Measurements from ENCODE around the gene ZGPAT.
"Not testable (repeated sequence)": the region's sequence is repeated elsewhere in the genome, so short reads cannot be mapped to it uniquely, and the experiment has no call there.

Gene ZGPAT

GRCh38 chr20:63711085-63711645, 3.3 kb downstream of the ZGPAT start:
- no peak overlapping the region for H3K4me3 ChIP-seq (ENCODE audit: low read length)
- H3K27me3 ChIP-seq (ENCODE audit: control insufficient read depth, insufficient read depth, low read length), result no peaks in the 10 kb centered on the region
- H3K9ac ChIP-seq (ENCODE audit: low read length), result no peak overlapping the region
- no peak overlapping the region for H3K27ac ChIP-seq (ENCODE audit: low read length)
- H3K4me1 ChIP-seq (ENCODE audit: control insufficient read depth, low read depth, low read length), result peaks cover 3% of the 10 kb centered on the region
- H3K9me3 ChIP-seq (ENCODE audit: control insufficient read depth, low read depth, low read length), result no peaks in the 10 kb centered on the region
- peaks cover 36% of the 10 kb centered on the region for H3K36me3 ChIP-seq (ENCODE audit: control insufficient read depth, low read depth, low read length)

- no peaks in the 10 kb centered on the region for H3K27me3 ChIP-seq (ENCODE audit: control insufficient read depth, insufficient read depth, low read length)
- H3K27ac ChIP-seq (ENCODE audit: low read length), result no peak overlapping the region
- peaks cover 30% of the 10 kb centered on the region for H3K36me3 ChIP-seq (ENCODE audit: control insufficient read depth, low read depth, low read length)
- H3K9me3 ChIP-seq (ENCODE audit: control insufficient read depth, low read depth, low read length), result no peaks in the 10 kb centered on the region
- H3K4me1 ChIP-seq (ENCODE audit: control insufficient read depth, low read depth, low read length), result no peaks in the 10 kb centered on the region
- no peak overlapping the region for H3K4me3 ChIP-seq (ENCODE audit: low read length)
- no peak overlapping the region for H3K9ac ChIP-seq (ENCODE audit: low read length)
These were observed 4.4 kb downstream of the ZGPAT start for GRCh38 chr20:63712191-63712590.

- Histone ChIP-seq H3K9me3 (ENCODE audit: control insufficient read depth, low read depth, low read length) (no peaks in the 10 kb centered on the region), H3K4me1 (ENCODE audit: control insufficient read depth, low read depth, low read length) (no peaks in the 10 kb centered on the region), H3K27ac (ENCODE audit: low read length) (no peak overlapping the region), H3K36me3 (ENCODE audit: control insufficient read depth, low read depth, low read length) (peaks cover 28% of the 10 kb centered on the region), H3K27me3 (ENCODE audit: control insufficient read depth, insufficient read depth, low read length) (no peaks in the 10 kb centered on the region), H3K9ac (ENCODE audit: low read length) (no peak overlapping the region), H3K4me3 (ENCODE audit: low read length) (no peak overlapping the region)
These were observed 7.0 kb downstream of the ZGPAT start for GRCh38 chr20:63714858-63715257.

GRCh38 chr20:63718996-63719395, 11.2 kb downstream of the ZGPAT start:
- Histone ChIP-seq H3K36me3 (ENCODE audit: control insufficient read depth, low read depth, low read length) (peaks cover 17% of the 10 kb centered on the region), H3K27me3 (ENCODE audit: control insufficient read depth, insufficient read depth, low read length) (no peaks in the 10 kb centered on the region), H3K4me3 (ENCODE audit: low read length) (no peak overlapping the region), H3K9me3 (ENCODE audit: control insufficient read depth, low read depth, low read length) (no peaks in the 10 kb centered on the region), H3K27ac (ENCODE audit: low read length) (no peak overlapping the region), H3K4me1 (ENCODE audit: control insufficient read depth, low read depth, low read length) (no peaks in the 10 kb centered on the region), H3K9ac (ENCODE audit: low read length) (no peak overlapping the region)

DNA sequence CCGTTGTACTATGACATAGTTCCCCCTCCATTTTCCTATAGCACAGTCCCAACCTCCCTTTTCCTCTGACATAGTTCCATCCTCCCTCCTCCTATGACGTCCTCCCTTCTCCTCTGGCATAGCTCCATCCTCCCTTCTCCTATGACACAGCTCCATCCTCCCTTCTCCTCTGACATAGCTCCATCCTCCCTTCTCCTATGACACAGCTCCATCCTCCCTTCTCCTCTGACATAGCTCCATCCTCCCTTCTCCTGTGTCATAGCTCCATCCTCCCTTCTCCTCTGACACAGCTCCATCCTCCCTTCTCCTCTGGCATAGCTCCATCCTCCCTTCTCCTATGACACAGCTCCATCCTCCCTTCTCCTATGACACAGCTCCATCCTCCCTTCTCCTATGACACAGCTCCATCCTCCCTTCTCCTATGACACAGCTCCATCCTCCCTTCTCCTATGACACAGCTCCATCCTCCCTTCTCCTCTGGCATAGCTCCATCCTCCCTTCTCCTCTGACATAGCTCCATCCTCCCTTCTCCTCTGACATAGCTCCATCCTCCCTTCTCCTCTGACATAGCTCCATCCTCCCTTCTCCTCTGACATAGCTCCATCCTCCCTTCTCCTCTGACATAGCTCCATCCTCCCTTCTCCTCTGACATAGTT, 15.3 kb downstream of the ZGPAT start:
- H3K4me1 ChIP-seq (ENCODE audit: control insufficient read depth, low read depth, low read length); H3K27ac ChIP-seq (ENCODE audit: low read length); H3K27me3 ChIP-seq (ENCODE audit: control insufficient read depth, insufficient read depth, low read length); H3K4me3 ChIP-seq (ENCODE audit: low read length); H3K36me3 ChIP-seq (ENCODE audit: control insufficient read depth, low read depth, low read length); H3K9ac ChIP-seq (ENCODE audit: low read length); H3K9me3 ChIP-seq (ENCODE audit: control insufficient read depth, low read depth, low read length): not testable (repeated sequence)

DNA sequence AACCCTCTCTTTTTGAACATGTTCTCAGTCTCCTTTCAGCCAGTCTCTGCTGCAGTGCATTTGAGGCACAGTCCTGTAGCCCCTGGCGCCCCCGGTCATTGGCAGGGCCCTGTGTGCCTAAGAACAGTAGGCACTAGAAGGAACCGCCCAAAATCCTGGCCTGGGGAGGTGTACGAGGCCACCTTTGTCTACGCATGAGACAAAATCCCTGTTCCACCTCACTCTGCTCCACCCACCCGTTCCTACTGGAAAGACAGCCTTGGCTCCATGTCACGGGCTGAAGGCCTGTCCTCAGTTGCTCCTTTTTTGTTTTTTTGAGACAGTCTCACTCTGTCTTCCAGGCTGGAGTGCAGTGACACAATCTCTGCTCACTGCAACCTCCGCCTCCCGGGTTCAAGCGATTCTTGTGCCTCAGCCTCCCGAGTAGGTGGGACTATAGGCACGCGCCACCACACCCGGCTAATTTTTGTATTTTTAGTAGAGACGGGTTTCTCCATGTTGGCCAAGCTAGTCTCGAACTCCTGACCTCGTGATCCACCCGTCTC, 22.4 kb downstream of the ZGPAT start:
- H3K4me1 ChIP-seq (ENCODE audit: control insufficient read depth, low read depth, low read length); H3K27me3 ChIP-seq (ENCODE audit: control insufficient read depth, insufficient read depth, low read length); H3K27ac ChIP-seq (ENCODE audit: low read length); H3K4me3 ChIP-seq (ENCODE audit: low read length); H3K36me3 ChIP-seq (ENCODE audit: control insufficient read depth, low read depth, low read length); H3K9ac ChIP-seq (ENCODE audit: low read length); H3K9me3 ChIP-seq (ENCODE audit: control insufficient read depth, low read depth, low read length): not testable (repeated sequence)

- peaks cover 3% of the 10 kb centered on the region for H3K36me3 ChIP-seq (ENCODE audit: control insufficient read depth, low read depth, low read length)
- no peak overlapping the region for H3K4me3 ChIP-seq (ENCODE audit: low read length)
- no peaks in the 10 kb centered on the region for H3K27me3 ChIP-seq (ENCODE audit: control insufficient read depth, insufficient read depth, low read length)
- no peak overlapping the region for H3K9ac ChIP-seq (ENCODE audit: low read length)
- no peak overlapping the region for H3K27ac ChIP-seq (ENCODE audit: low read length)
- H3K9me3 ChIP-seq (ENCODE audit: control insufficient read depth, low read depth, low read length), result no peaks in the 10 kb centered on the region
- no peaks in the 10 kb centered on the region for H3K4me1 ChIP-seq (ENCODE audit: control insufficient read depth, low read depth, low read length)
These were observed 23.6 kb downstream of the ZGPAT start for GRCh38 chr20:63731410-63731809.

GRCh38 chr20:63732118-63733095, 24.6 kb downstream of the ZGPAT start:
- Histone ChIP-seq H3K4me3 (ENCODE audit: low read length) (no peak overlapping the region), H3K9ac (ENCODE audit: low read length) (no peak overlapping the region), H3K4me1 (ENCODE audit: control insufficient read depth, low read depth, low read length) (no peaks in the 10 kb centered on the region), H3K36me3 (ENCODE audit: control insufficient read depth, low read depth, low read length) (peaks cover 3% of the 10 kb centered on the region), H3K27ac (ENCODE audit: low read length) (no peak overlapping the region), H3K27me3 (ENCODE audit: control insufficient read depth, insufficient read depth, low read length) (no peaks in the 10 kb centered on the region), H3K9me3 (ENCODE audit: control insufficient read depth, low read depth, low read length) (no peaks in the 10 kb centered on the region)

- H3K27ac ChIP-seq (ENCODE audit: low read length), result no peak overlapping the region
- no peaks in the 10 kb centered on the region for H3K4me1 ChIP-seq (ENCODE audit: control insufficient read depth, low read depth, low read length)
- H3K36me3 ChIP-seq (ENCODE audit: control insufficient read depth, low read depth, low read length), result peaks cover 3% of the 10 kb centered on the region
These were observed 25.3 kb downstream of the ZGPAT start for GRCh38 chr20:63733117-63733516.

DNA sequence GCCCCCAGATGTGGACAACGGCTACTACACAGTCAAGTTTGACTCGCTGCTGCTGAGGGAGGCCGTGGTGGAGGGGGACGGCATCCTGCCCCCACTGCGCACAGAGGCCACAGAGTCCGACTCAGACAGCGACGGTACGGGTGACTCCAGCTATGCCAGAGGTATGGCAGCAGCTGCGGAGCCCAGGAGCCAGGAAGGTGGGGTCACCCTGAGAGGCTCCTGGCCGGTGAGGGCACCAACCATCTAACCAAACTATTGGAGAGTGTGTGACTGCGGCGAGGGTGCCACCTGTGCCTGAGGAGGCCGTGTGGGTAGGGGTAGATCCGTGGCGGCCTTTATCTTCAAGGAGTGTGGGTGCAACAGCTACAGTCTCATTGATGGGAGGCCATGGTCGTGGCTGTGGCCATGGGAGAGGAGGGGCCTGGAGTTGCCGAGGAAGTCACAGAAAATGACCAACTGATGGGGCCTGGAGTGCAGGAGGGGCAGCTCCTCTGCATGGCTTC, 25.8 kb downstream of the ZGPAT start:
- no peaks in the 10 kb centered on the region for H3K9me3 ChIP-seq (ENCODE audit: control insufficient read depth, low read depth, low read length)
- peaks cover 3% of the 10 kb centered on the region for H3K36me3 ChIP-seq (ENCODE audit: control insufficient read depth, low read depth, low read length)
- H3K27me3 ChIP-seq (ENCODE audit: control insufficient read depth, insufficient read depth, low read length), result no peaks in the 10 kb centered on the region
- no peak overlapping the region for H3K4me3 ChIP-seq (ENCODE audit: low read length)
- H3K9ac ChIP-seq (ENCODE audit: low read length), result no peak overlapping the region
- H3K4me1 ChIP-seq (ENCODE audit: control insufficient read depth, low read depth, low read length), result no peaks in the 10 kb centered on the region
- H3K27ac ChIP-seq (ENCODE audit: low read length), result no peak overlapping the region

More at GRCh38 chr20:63733117-63733516, 25.3 kb downstream of the ZGPAT start:
- no peaks in the 10 kb centered on the region for H3K9me3 ChIP-seq (ENCODE audit: control insufficient read depth, low read depth, low read length)
- no peak overlapping the region for H3K9ac ChIP-seq (ENCODE audit: low read length)
- no peaks in the 10 kb centered on the region for H3K27me3 ChIP-seq (ENCODE audit: control insufficient read depth, insufficient read depth, low read length)
- H3K4me3 ChIP-seq (ENCODE audit: low read length), result no peak overlapping the region

Measured in iPS-18a (cell line).